Activated CD4-positive, alpha-beta T cell treated with anti-CD3 and anti-CD28 coated beads, Interleukin-2, amount 50 U/mL, for 1 hour (primary cell): ENCODE measurements around the gene TSPO.
"Not testable (repeated sequence)": the region's sequence is repeated elsewhere in the genome, so short reads cannot be mapped to it uniquely, and the experiment has no call there.

Experiments used
- DNase-seq: peaks from one replicate; pipeline ENCODE4 v3.0.0-alpha.2; 2020

The TSPO gene

DNA sequence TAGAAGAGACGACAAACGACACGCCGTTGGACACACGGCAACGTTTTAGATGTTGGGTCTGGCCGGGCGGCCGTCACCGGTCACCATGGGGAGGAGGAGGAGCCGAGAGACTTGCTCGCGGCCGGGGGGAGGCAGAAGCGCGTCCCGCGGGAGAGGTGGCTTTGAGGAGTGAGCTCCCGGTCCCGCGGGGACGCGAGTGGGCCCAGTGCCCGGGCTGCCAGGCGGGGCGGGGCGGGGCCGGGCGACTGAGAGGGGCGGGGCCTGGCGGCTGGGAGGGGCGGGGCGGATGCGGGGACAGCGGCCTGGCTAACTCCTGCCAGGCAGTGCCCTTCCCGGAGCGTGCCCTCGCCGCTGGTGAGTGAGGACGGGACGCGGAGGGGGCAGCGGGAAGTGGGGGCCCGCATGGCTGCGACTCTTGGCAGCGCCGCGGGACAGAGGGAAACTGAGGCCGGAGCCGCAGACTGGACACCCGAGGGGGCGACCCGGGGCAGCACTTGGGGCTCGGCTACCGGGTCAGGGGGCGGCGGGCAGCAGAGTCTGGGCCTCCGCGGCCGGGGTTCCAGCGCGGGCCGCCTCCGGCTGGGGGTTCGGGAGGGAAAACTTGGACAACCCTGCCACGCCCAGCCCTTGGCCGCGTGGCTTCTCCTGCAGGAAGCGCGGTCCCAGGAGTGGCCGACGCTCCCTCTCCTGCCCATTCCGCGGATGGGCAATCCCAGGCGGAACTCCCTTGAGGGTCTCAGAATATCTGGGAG is at the start of gene TSPO:
TSPO (plus strand) TSS at position 309 of the 752 bp plus-strand sequence. CDS start 7,680 bp downstream, outside the sequence.
- DNase-seq: peak; percentile 60

DNA sequence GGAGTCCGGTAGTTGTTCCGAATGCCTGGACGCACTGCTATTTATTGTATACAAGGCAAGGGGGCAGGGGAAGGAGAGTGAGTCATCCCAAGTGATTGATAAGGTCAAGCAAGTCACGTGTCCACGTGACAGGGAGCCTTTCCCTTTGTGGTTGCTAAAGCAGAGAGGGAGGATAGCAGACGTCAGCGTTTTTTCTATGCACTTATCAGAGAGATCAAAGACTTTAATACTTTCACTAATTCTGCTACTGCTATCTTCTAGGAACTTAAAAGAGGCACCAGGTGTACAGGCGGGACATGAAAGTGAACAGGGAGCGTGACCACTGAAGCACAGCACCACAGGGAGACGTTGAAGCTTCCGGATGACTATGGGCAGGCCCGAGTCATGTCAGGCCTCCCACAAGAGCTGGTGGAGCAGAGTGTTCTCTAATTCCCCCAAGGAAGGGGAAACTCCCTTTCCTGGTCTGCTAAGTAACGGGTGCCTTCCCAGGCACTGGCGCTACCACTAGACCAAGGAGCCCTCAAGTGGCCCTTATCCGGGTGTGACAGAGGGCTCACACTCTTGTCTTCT is 47.2 kb upstream of the TSPO start:
- peak; percentile 15 for DNase-seq

DNA sequence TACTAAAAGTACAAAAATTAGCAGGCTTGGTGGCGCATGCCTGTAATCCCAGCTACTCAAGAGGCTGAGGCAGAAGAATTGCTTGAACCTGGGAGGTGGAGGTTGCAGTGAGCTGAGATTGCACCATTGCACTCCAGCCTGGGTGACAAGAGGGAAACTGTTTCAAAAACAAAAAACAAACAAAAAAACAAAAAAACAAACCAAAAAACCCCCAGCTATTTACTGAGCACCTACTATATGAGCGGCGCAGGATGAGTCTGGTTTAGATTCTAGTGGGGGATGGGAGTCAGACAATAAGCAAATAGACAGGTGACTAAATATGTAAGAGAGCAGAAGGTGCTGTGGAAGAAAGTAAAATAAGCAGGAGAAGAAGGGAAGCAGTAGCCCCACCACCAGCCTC is 46.4 kb upstream of the TSPO start:
- DNase-seq: not testable (repeated sequence)

DNA sequence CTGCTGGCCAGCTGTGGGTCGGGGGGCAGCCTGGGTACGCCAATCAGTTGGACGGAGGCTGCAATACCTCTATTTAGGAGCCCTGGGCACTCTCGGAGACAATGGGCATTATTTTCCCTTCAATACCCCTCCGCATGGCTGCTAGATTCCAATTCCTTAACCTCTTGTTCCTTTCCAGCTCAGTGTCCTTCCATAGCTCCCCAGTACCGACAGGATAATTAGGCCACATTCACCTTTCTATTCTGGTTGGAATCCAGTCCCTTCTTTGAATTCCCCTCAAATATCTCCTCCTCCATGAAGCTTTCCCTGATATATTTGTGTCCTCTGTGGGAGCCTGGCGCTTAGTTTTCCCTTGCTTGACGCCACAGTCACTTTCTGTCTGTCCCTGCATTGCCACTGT is 45.1 kb upstream of the TSPO start:
- no peak for DNase-seq

DNA sequence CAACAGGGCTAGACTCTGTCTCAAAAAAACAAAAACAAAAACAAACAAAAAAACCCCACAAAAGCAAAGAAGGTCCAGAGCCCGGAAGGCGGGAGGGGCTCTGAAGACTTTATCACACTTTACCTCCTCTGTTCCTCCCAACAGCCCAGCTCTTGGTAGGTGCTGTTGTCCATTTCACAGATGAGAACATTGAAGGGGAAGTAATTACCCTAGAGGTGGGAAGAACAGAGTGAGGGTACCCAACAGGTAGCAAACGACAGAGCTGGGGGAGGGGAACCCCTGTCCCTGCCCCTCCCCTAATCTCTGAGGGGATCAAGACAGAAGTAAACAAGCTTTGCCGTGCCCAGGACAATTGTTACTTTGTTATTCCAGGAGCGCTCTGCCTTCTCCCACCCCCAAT is 41.8 kb upstream of the TSPO start:
- DNase-seq: no peak

DNA sequence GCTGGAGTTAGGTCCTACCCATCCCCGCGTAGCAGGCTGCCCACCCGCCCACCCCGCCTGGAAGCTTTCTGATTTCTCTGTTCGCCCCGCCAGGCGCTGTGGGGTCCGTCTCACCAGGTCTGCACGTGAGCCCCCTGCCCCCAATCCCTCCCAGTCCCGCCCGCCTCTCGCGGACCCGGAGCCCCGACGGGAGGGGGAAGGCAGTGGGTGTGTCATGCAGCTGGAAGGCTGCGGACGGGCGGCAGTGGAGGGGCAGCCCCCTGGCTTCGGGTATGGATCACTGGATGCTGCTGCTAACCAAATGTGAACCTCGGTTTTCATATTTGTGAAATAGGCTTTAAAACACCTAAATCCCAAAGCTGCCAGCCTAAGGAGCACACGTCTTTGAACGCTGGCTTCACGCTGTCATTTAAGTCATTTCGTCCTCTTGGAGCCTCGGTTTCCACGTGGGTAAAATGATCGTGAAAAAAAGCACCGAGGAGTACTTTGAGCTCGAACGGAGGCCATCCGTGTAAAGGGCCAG is 41.4 kb upstream of the TSPO start:
- DNase-seq: no peak

DNA sequence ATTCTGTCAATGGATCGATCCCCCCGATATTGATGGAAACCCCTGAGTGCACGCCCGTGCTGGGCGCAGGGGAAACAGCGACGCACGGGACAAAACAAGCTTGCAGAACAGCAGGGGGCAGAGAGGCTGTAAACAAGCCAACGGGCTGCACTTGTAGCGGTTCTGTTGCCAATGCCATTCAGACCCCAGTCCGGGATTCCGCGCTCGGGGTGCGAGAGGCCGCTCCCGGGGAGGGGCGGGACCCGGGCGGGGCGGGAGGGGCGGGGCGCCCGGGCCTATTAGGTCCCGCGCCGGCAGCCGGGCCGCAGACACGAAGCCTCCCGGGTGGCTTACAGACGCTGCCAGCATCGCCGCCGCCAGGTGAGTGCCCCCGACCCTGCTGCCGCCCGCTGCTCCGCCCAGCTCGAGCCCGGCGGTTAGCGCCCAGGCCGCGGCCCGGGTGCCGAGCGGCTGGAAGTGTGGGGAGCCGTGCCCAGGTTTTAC is 40.9 kb upstream of the TSPO start, which contains the start of gene BIK:
BIK (plus strand) TSS at position 307 of the 483 bp plus-strand sequence. CDS start 13,273 bp downstream, outside the sequence.
- DNase-seq: peak; percentile 45

DNA sequence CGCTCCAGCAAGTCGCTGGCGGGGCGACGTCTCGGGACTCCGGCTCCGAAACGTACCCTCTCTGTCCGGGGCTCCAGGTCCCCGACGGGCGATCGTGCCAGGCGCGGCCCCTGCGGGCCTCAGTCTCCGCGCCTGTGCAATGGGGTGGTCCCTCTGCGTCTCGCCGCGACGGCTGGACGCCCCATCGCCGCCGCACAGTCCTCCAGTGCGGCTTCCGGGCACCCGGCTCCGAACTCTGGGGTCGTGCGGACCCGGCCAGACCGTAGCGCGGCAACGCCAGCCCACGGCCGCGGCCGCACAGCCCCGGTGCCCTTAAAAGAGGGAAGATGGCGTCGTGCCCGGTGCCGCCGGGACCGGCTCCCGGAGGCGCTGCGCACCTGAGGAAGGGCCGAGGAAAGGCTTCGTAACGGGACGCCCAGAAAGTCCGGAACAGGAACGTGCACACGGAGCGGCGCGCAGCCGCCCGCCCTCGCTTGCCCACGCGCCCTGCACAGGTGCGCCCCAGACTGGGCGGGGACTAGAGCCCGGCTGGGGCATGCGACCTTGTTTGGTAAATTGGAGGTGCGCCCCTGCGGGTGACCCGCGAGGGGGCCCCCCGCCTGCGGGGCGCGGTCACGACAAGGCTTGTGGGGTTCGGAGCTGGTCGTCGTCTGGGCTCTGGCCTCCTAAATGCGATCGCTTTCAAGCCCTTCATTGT is 40.3 kb upstream of the TSPO start:
- DNase-seq: peak; percentile 43

DNA sequence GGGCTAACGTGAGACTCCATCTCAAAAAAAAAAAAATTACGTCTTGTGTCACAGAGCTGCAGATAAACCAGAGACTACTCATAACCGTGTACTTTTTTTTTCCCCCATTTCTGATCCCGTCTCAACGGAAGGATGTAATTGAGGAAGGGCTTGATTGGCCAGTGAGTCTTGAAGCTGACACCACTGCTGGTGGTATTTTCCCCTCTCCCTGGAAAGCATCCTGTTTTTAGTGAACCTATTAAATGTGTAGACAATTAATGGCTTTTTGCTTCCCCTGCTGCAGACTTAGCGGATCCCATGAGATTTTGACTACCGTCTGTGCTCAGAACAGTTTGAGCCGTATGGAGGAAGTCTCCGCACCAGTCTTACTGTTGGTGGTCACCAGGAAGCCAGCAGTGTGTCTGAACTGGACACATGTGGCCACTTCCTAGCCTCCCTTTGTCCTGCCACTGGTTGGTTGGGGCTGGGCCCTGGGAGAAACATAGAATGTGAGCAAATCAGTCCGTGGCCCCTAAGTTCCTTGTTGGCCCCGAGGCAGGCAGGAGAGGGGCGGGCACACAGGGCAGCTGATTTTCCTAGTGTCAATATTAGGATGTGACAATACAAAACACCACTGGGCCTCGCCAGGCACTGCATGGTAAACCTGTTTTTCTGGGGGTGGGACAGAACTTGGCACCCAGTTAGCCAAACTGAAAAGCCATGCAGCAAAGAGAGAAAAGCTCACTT is 37.7 kb upstream of the TSPO start:
- DNase-seq: no peak

DNA sequence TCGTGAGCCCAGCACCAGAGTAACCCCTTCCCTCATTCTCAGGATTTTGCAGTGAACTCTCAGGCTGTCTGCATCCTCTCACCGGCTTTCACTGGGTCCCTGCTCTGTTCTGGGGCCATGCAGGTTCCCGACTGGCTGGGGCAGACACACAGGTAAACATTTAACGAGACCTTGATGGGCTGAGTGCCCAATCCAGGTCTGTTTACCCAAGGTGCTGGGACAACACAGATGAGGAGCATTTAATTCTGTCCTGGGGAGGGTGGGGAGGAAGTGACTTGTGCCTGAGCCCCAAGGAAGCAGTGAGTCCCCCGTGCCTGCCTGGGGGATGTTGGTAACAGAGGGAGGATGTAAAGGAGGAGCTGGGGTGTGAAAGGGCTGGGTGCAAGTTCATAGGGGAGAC is 36.4 kb upstream of the TSPO start:
- DNase-seq: no peak

DNA sequence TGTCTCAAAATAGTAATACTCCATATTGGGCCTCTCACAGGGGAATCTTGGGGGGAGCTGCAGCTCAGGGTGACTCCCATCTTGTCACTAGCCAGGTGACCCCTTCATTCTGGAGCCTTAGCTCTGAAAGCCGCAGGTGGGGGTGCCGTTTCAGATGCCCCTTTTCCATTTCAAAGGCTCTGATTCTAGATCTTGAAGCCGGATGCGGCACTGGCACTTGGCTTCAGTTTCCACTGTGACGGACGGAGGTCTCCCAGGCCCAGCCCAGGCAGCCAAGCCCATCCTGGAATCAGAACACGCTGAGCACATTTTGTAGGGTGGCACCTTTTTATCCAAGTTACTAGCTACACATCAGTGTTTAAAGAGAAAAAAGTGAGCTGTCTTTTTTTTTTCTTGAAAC is 34.4 kb upstream of the TSPO start:
- DNase-seq: no peak

DNA sequence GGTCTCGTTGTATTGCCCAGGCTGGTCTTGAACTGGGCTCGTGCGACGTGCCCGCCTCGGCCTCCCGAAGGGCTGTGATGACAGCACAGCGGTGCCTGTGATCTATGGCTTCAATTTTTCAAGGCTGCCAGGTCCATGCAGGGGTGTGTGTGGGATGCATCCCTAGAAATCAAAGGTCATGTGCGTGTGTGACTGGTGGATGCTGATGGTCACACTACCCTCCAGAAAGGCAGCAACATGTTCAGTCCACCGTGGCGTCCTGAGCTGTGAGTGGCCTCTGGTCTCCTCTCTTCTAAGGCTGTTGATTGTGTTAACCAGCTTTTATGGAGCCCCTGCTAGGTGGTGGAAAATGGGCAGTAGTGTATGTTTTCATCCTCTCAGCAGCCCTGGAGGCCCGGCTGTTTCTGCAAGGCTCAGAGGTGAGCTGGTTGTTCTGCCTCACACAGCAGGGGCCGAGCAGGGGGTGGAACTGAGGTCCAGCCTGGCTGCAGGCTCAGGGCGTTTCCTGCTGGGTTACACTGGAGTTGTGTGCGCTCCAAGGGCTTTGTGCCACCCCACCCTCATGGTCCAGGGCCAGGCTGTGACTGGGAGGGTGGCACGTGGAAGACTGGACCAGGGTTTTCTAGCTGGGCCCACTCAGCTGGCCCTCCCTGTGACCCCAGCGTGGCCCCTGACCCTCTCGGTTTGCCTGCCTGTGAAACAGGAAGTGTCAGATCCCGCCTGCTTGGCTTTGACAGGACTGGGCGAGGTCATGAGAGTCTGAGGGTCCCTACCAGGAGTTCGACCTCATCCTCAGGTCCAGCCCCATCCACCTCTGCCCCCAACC is 33.1 kb upstream of the TSPO start:
- DNase-seq: no peak

DNA sequence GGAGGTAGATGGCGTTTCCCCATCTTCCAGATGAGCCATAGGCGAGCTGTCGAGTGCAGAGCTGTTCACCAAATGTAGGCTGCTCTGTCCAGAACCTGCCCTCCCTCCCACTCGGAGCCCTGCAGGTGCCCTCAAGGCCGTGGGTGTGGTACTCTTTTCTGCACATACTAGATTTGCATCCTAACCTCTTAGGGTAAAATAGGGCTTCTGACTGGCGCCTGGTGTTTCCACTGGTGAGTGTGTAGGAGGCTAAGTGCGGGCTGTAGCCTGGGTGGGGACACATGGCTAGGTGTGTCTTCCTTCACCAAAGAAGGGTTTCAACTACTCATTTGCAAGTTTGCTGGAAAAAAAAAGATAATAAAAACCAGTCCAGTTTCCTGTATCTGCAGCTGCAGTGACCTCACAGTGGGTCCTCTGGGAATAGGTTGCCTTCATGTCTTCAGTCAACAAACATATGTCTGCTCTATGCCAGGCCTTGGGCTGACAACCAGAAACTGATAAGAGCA is 32.4 kb upstream of the TSPO start:
- no peak for DNase-seq

DNA sequence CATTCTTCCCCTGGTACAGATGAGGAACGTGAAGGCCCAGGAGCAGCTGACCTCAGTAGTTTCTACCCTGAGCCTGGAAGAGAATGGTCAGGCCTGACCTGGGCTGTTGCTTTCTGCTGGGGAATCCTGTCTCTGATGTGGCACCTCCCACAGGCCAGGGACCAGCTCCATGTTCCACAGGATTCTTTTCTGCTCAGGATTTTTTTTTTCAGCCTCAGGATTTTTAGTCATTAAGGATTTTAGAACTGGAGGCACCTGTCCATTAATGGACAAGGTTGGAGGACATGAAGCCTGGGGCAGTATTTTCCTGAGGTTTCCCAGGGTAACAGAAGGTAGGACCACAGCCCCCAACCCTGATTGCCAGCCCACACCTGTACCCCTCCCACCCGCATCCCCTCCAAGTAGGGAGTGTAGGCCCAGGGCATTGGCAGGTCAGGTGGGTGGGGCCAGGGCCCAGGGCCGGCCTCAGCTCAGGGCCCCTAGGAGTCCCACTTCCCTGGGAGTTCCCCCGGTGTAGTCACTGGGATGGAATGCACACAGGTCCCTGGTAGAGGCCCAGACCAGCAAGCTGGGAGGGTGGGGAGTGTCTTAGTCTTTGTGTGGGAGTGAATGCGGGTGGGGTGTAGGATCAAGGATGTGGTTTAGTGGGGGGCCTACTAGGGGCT is 24.7 kb upstream of the TSPO start:
- no peak for DNase-seq

DNA sequence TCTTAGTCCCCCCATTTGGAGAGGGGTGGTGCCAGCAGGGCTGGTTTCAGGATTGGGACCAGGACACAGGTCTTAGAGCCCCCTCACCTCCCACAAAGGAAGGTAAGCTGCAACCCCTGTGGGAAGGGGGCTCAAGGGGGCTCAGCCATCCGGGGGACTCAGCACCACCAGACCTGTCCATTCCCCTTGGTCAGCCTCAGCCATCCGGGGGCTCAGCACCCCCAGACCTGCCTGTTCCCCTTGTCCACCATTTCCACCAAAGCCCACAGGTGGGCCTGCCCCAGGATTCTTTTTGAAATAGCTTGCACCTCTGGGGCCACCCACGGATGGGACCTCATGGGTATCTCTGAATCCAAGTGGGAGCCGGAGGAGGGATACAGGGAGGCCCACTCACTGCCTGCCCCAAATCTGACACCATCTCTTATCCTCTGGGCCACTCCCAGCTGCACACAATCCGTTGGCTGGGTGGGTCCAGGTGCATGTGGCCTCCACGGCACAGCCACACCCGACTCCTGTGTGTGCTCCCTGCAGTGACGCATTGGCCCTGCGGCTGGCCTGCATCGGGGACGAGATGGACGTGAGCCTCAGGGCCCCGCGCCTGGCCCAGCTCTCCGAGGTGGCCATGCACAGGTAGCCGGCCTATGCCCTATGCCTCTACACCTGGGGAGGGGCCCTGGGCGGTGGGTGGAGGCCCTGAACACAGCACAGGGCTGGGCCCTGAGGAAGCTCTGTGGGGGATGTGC is 24.0 kb upstream of the TSPO start:
- no peak for DNase-seq

DNA sequence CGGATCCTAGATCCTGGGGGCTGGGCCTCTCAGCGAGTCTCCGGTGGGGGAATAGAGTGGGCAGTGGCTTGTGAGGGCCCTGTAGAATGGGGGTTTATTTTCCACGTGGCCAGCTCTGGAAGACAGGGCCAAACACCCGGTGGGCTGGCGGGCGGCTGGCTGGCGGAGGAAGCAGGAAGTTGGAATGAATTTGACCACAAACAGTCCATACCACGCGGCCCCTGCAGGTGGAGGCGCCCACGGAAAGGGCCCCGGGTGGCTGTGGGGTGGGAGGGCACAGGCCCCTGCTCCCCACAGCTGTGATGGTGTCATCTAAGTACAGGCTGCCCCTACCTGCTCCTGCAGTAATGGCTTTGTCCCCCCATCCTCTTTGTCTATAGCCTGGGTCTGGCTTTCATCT is 23.2 kb upstream of the TSPO start:
- DNase-seq: no peak

DNA sequence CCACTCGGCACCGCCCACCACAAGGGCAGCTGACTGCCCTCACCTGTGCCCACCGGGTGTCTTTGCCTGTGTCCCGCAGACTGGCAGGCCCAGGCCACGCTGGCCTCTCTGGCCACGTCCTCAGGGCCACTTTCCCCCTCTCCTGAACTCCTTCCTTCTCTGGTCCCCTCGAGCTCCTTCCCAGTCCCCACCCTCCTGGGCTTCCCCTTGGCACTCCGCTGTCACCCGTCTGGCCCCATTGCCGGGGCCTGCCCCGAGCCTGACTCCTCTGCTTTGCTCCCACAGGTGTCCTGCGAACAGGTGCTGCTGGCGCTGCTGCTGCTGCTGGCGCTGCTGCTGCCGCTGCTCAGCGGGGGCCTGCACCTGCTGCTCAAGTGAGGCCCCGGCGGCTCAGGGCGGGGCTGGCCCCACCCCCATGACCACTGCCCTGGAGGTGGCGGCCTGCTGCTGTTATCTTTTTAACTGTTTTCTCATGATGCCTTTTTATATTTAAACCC is 22.4 kb upstream of the TSPO start:
- no peak for DNase-seq

DNA sequence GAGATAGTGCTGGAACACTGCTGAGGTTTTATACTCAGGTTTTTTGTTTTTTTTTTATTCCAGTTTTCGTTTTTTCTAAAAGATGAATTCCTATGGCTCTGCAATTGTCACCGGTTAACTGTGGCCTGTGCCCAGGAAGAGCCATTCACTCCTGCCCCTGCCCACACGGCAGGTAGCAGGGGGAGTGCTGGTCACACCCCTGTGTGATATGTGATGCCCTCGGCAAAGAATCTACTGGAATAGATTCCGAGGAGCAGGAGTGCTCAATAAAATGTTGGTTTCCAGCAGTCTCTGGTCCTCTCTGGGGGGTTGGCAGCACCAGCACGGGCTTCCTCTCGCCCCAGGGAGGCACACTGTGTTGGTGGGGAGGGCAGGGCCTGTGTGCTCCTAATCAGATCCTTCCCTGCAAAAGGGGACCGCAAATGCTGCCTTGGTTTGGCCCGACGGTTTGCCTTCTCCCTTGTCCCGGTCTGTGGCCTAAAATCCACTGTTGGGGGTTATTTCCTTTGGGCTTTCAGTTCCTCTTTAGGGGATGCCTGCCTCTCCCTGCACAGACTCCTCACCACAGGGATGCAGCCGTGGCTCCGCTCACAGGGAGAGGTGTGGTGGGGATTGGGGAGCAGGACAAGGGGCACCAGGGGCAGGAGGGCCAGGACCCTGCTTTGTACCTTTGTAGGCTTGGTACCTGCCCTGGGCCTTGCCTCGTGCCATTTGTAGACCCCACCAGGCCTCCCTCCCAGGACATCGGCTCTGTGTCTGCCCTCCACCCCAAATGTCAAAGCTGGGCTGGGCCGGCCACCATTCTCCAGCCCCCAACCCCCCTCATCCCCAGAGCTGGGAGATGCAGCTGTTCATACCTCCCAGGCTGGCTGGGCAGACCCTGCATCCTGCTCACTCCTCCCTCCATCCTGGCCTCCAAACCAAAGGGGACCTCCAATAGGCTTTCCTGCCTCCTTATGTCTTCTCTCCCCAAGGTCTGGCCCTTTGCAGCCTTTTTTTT is 21.6 kb upstream of the TSPO start:
- no peak for DNase-seq
